Uterine smooth muscle cell (primary cell): ENCODE data around the gene OR11G2. TPM values are rescaled to one million over a fixed set of nuclear protein-coding genes. Genes with fewer than 3 reads are reported as not detected.

ENCODE experiments used
- total RNA-seq: library from RNA; depleted of rRNA; stranded (reverse); fragments of >200 nt; gene quantifications from 2 replicates; pipeline ENCODE4 v1.2.3, GENCODE V29; 2014

OR11G2 gene
- not detected in 2 replicates for total RNA-seq

GRCh38 chr14:20190596-20190995 is at the start of gene OR11G2:
TSS of gene OR11G2 (plus strand) at chr14:20190896. CDS start at chr14:20197438, 6,542 bp downstream.

GRCh38 chr14:20223410-20223809 is 32.7 kb downstream of the OR11G2 start, which contains the start of gene OR11H6:
TSS of gene OR11H6 (plus strand) at chr14:20223710. CDS start at chr14:20223710, 0 bp downstream.

GRCh38 chr14:20228681-20229080 is 38.0 kb downstream of the OR11G2 start, which contains the start of gene OR11H7:
TSS of gene OR11H7 (plus strand) at chr14:20228981.

Other genes starting within 250 kb of the OR11G2 start
- not detected in 2 replicates for gene OR4K15, start 215.3 kb upstream of the OR11G2 start, total RNA-seq
- gene OR4Q2, start 188.7 kb upstream of the OR11G2 start, total RNA-seq: not detected in 2 replicates
- not detected in 2 replicates for gene OR4K14, start 171.6 kb upstream of the OR11G2 start, total RNA-seq
- not detected in 2 replicates for gene OR4K13, start 154.9 kb upstream of the OR11G2 start, total RNA-seq
- not detected in 2 replicates for gene OR4L1, start 130.9 kb upstream of the OR11G2 start, total RNA-seq
- gene OR4K17, start 80.2 kb upstream of the OR11G2 start, total RNA-seq: not detected in 2 replicates
- gene OR4N5, start 52.1 kb upstream of the OR11G2 start, total RNA-seq: not detected in 2 replicates
- gene OR11H6, start 32.8 kb downstream of the OR11G2 start, total RNA-seq: not detected in 2 replicates
- gene OR11H7, start 38.1 kb downstream of the OR11G2 start, total RNA-seq: not detected in 2 replicates
- not detected in 2 replicates for gene OR11H4, start 48.4 kb downstream of the OR11G2 start, total RNA-seq
- 25.2 and 26.2 TPM in 2 replicates for gene TTC5, start 115.1 kb downstream of the OR11G2 start, total RNA-seq
- gene CCNB1IP1, start 142.4 kb downstream of the OR11G2 start, total RNA-seq: 51.2 and 60.2 TPM in 2 replicates
- gene PARP2, start 152.7 kb downstream of the OR11G2 start, total RNA-seq: 11.5 and 22.1 TPM in 2 replicates
- gene TEP1, start 222.6 kb downstream of the OR11G2 start, total RNA-seq: 15.1 and 27.4 TPM in 2 replicates
- 0.11 and 0.12 TPM in 2 replicates for gene KLHL33, start 245.3 kb downstream of the OR11G2 start, total RNA-seq